NCI-H2081 treated with DMSO at 0.1 percent for 48 hours (cell line): ENCODE measurements around the gene HSPA12A.

Experiments
- DNase-seq: peaks from one replicate; lab custom pipeline; 2025; lab: John Stamatoyannopoulos, UW

Gene HSPA12A

GRCh38 chr10:116742367-116743265, at the start of gene HSPA12A:
Gene HSPA12A, minus strand, starts transcription at chr10:116742566. Its CDS starts 97 bp downstream, at chr10:116742469.
- DNase-seq = no peak

GRCh38 chr10:116791241-116791640, 48.9 kb upstream of the HSPA12A start:
- DNase-seq = no peak

GRCh38 chr10:116787893-116788665, 45.7 kb upstream of the HSPA12A start:
- DNase-seq = no peak

- no peak for DNase-seq
Measured at GRCh38 chr10:116787053-116787659, 44.8 kb upstream of the HSPA12A start.

GRCh38 chr10:116785867-116786266, 43.5 kb upstream of the HSPA12A start:
- DNase-seq = no peak

- no peak for DNase-seq
Measured at GRCh38 chr10:116785282-116785681, 42.9 kb upstream of the HSPA12A start.

GRCh38 chr10:116784651-116785050, 42.3 kb upstream of the HSPA12A start:
- no peak for DNase-seq

GRCh38 chr10:116784035-116784434, 41.7 kb upstream of the HSPA12A start:
- no peak for DNase-seq

GRCh38 chr10:116783011-116783655, 40.8 kb upstream of the HSPA12A start:
- no peak for DNase-seq

GRCh38 chr10:116781370-116781884, 39.1 kb upstream of the HSPA12A start:
- no peak for DNase-seq

- DNase-seq = no peak
Measured at GRCh38 chr10:116780691-116781205, 38.4 kb upstream of the HSPA12A start.

- no peak for DNase-seq
Measured at GRCh38 chr10:116779076-116779687, 36.8 kb upstream of the HSPA12A start.

GRCh38 chr10:116777006-116777405, 34.6 kb upstream of the HSPA12A start:
- DNase-seq = no peak

GRCh38 chr10:116775488-116776400, 33.4 kb upstream of the HSPA12A start:
- DNase-seq = no peak

- peak; percentile 16 for DNase-seq
Measured at GRCh38 chr10:116774728-116775151, 32.4 kb upstream of the HSPA12A start.

GRCh38 chr10:116772909-116773705, 30.7 kb upstream of the HSPA12A start:
- no peak for DNase-seq

- no peak for DNase-seq
Measured at GRCh38 chr10:116771959-116772585, 29.7 kb upstream of the HSPA12A start.

- DNase-seq = no peak
Measured at GRCh38 chr10:116771101-116771958, 29.0 kb upstream of the HSPA12A start.
